ENCODE results near the gene MCOLN1. TPM values are rescaled to one million over a fixed set of nuclear protein-coding genes. Genes with fewer than 3 reads are reported as not detected.

Gene MCOLN1
- total RNA-seq, 2 donors from 2014 or later, result 10.0 to 15.3 TPM

DNA sequence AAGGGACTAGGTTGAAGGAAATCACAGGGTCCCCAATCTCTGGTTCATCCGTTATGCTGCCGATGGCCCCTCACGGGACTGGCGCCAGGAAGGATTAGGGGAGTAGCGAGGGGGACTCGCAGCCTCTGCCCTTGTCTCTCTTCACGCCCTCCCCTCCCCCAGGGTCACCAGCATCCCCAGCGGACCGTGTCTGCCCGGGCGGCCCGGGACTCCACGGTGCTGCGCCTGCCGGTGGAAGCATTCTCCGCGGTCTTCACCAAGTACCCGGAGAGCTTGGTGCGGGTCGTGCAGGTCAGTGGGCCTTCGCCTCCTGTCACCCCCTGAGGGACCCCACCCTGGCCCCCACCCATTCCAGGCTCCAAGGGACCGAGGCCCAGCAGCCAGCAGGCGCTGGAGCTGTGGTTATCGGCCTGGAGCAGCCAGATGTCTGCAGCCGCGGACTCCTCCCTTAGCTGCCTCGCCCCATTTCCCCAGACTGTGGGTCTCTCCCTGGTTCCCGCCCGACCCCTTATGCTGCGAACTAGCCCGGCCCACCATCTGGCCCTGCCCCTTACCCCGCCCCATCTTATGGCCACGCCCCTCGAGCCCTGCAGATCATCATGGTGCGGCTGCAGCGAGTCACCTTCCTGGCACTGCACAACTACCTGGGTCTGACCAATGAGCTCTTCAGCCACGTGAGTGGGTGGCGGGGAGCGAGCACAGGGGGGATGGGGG is 18.5 kb downstream of the MCOLN1 start:
- no peak overlapping the region for H3K4me3 Mint-ChIP-seq
- no peak overlapping the region for H3K27ac Mint-ChIP-seq
- H3K4me1 Mint-ChIP-seq, result peaks cover 3% of the 10 kb centered on the region
- peaks cover 72% of the 10 kb centered on the region for H3K36me3 Mint-ChIP-seq (ENCODE audit: low read depth)
- no peaks in the 10 kb centered on the region for H3K9me3 Mint-ChIP-seq
- no peaks in the 10 kb centered on the region for H3K27me3 Mint-ChIP-seq
- ATAC-seq (replicated peaks), result peak; percentile 65

DNA sequence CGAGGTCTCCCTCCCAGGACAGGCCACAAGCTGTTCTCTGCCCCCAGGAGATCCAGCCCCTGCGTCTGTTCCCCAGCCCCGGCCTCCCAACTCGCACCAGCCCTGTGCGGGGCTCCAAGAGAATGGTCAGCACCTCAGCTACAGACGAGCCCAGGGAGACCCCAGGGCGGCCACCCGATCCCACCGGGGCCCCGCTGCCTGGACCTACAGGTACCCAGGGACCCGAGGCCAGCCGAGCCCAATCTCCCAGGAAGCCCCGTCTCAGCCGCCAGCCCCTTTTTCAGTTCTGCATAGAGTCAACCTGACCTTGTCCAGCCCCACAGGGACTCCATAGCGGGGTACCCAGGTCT is 19.0 kb downstream of the MCOLN1 start:
- no peak overlapping the region for H3K4me3 Mint-ChIP-seq
- no peaks in the 10 kb centered on the region for H3K9me3 Mint-ChIP-seq
- no peaks in the 10 kb centered on the region for H3K27me3 Mint-ChIP-seq
- H3K4me1 Mint-ChIP-seq, result peaks cover 6% of the 10 kb centered on the region
- no peak overlapping the region for H3K27ac Mint-ChIP-seq
- no peak for ATAC-seq (replicated peaks)
- peaks cover 72% of the 10 kb centered on the region for H3K36me3 Mint-ChIP-seq (ENCODE audit: low read depth)

DNA sequence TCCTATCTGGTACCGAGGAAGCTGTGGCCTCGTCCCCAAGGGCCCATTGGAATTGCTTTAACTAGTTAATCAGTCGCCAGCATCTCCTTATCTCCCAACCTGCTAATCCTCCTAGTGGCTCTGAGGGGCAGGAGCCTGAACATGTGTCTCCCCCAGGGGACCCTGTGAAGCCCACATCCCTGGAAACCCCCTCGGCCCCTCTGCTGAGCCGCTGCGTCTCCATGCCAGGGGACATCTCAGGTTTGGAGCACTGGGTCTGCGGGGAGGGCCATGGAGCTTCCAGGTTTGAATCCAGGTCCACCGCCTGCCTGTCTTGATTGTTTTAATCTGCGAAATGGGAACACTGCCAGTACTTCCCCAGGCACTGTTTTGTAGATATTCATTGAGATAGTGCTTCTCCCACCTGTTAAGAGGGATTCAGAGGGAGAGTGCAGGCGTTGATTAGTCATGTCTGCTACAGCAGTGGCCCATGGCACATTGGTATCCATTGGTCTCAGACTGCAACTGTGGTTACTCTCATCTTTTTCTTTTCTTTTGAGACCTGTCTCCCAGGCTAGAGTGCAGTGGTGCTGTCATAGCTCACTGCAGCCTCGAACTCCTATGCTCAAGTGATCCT is 19.5 kb downstream of the MCOLN1 start:
- no peak overlapping the region for H3K27ac Mint-ChIP-seq
- no peaks in the 10 kb centered on the region for H3K27me3 Mint-ChIP-seq
- peaks cover 67% of the 10 kb centered on the region for H3K36me3 Mint-ChIP-seq (ENCODE audit: low read depth)
- no peaks in the 10 kb centered on the region for H3K9me3 Mint-ChIP-seq
- peaks cover 6% of the 10 kb centered on the region for H3K4me1 Mint-ChIP-seq
- H3K4me3 Mint-ChIP-seq, result no peak overlapping the region
- no peak for ATAC-seq (replicated peaks)

DNA sequence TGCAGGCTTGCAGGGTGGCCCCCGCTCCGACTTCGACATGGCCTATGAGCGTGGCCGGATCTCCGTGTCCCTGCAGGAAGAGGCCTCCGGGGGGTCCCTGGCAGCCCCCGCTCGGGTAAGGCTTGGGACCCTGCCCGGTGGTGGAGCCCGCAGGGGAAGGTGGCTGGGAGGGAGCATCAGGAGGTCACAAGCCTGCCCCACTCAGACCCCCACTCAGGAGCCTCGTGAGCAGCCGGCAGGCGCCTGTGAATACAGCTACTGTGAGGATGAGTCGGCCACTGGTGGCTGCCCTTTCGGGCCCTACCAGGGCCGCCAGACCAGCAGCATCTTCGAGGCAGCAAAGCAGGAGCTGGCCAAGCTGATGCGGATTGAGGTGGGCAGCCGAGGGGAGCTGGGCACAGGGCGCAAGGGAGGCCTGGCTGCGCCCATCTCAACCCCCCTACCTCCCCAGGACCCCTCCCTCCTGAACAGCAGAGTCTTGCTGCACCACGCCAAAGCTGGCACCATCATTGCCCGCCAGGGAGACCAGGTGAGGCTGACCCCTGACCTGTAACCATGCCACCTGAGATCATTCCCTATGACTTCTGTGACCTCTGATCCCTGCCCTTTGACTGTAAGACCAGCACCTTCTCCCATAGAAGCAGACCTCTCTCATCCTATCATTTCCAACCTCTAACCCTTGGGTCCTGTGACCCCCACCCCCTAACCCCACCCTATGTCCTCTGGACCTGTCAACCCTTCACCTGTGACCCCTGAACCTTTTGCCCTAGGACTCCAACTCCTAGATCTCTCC is 20.3 kb downstream of the MCOLN1 start:
- no peak for ATAC-seq (replicated peaks)
- Mint-ChIP-seq H3K36me3 (ENCODE audit: low read depth) (peaks cover 68% of the 10 kb centered on the region), H3K4me1 (peaks cover 6% of the 10 kb centered on the region), H3K9me3 (no peaks in the 10 kb centered on the region), H3K27me3 (no peaks in the 10 kb centered on the region), H3K27ac (peak overlapping the region; percentile 51), H3K4me3 (no peak overlapping the region)

DNA sequence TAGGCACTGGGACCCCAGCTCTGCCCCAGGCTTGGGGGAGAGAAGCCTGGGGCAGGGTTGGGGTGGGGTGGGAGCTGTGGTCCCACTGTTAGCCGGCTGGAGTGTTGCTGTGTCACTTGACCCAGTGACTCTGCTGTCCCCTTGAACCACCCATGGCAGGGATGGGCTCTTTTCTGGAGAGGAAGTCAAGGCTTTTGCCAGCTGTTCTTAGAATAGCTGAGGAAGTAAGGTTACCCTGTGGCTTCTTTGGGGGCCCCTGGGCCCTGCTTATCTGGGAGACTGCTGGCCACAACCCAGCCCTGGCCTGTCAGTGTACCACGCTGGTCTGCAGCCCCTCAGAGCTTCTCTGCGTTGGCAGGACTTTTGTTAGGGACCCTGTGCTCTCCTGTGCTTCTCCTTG is 22.2 kb downstream of the MCOLN1 start:
- no peak overlapping the region for H3K4me3 Mint-ChIP-seq
- peak overlapping the region; percentile 36 for H3K27ac Mint-ChIP-seq
- no peak for ATAC-seq (replicated peaks)
- no peaks in the 10 kb centered on the region for H3K9me3 Mint-ChIP-seq
- no peaks in the 10 kb centered on the region for H3K27me3 Mint-ChIP-seq
- peaks cover 62% of the 10 kb centered on the region for H3K36me3 Mint-ChIP-seq (ENCODE audit: low read depth)
- peaks cover 6% of the 10 kb centered on the region for H3K4me1 Mint-ChIP-seq

DNA sequence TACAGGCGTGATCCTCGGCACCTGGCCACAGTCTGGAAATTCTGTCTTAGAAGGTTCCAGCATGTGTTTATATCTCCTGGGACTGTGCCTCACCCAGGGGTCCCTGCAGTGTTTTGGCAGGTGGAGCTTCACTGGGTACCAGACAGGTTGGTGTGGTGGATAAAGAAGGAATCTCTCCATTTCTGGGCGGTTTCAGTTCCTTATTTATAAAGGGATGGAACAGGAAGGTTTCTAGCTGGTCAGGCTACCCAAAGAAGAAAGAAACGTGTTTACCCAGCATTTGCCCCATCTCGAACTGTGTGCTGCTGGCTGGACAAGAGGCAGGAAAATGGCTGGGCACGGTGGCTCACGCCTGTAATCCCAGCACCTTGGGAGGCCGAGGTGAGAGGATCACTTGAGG is 22.9 kb downstream of the MCOLN1 start:
- Mint-ChIP-seq H3K4me1 (peaks cover 6% of the 10 kb centered on the region), H3K36me3 (ENCODE audit: low read depth) (peaks cover 60% of the 10 kb centered on the region), H3K27ac (no peak overlapping the region), H3K9me3 (no peaks in the 10 kb centered on the region), H3K4me3 (no peak overlapping the region), H3K27me3 (no peaks in the 10 kb centered on the region)
- ATAC-seq (replicated peaks), result no peak

DNA sequence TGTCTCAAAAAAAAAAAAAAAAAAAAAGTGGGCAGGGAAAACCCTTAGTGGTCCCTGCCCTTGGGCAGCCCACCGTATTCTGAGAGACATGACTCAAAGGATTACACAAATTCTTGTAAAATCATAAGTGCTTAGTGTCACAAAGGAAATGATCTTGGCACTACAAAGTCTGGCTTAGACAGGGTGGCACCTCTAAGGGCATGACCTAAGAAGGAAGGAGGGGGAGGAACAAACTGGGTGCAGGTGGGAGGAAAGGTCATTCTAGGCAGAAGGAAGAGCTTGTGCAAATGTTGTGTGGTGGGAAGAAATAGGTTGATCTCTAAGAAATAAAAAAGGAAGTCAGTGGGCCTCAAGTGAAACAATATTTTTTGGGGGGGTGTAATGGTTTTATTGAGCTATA is 23.5 kb downstream of the MCOLN1 start:
- no peaks in the 10 kb centered on the region for H3K27me3 Mint-ChIP-seq
- H3K36me3 Mint-ChIP-seq (ENCODE audit: low read depth), result peaks cover 57% of the 10 kb centered on the region
- peak overlapping the region; percentile 39 for H3K27ac Mint-ChIP-seq
- H3K4me3 Mint-ChIP-seq, result peak overlapping the region; percentile 23
- peak; percentile 84 for ATAC-seq (replicated peaks)
- H3K4me1 Mint-ChIP-seq, result peaks cover 6% of the 10 kb centered on the region
- no peaks in the 10 kb centered on the region for H3K9me3 Mint-ChIP-seq

DNA sequence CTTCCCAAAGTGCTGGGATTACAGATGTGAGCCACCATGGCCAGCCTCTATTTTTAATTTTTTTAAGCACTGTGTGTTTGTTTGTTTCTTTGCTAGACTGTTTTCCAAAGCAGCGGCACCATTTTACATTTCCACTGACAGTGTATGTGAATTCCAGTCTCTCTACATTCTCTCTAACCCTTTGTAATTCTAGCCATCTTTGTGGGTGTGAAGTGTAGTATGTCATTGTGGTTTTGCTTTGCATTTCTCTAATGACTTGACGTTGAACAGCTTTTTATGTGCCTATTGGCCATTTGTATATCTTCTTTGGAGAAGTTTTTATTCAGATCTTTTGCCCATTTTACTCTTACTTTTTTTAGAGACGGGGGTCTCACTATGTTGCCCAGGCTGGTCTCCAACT is 24.7 kb downstream of the MCOLN1 start:
- Mint-ChIP-seq H3K27ac (no peak overlapping the region), H3K4me1 (peaks cover 6% of the 10 kb centered on the region), H3K9me3 (no peaks in the 10 kb centered on the region), H3K27me3 (no peaks in the 10 kb centered on the region), H3K4me3 (no peak overlapping the region), H3K36me3 (ENCODE audit: low read depth) (peaks cover 55% of the 10 kb centered on the region)
- no peak for ATAC-seq (replicated peaks)

DNA sequence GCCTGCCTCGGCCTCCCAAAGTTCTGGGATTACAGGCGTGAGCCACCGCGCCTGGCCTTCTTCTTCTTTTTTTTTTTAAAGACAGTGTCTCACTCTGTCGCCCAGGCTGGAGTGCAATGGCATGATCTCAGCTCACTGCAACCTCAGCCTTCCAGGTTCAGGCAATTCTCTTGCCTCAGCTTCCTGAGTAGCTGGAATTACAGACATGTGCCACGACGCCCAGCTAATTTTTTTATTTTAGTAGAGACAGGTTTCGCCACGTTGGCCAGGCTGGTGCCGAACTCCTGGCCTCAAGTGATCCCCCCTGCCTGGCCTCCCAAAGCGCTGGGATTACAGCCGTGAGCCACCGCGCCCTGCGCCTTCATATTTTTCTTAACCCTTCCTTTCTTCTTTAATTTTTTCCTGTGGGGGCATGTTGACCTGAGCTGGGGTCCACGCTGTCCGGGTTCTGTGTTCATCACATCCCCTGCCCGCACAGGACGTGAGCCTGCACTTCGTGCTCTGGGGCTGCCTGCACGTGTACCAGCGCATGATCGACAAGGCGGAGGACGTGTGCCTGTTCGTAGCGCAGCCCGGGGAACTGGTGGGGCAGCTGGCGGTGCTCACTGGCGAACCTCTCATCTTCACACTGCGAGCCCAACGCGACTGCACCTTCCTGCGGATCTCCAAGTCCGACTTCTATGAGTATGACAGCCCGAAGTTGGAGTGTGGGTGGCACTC is 27.2 kb downstream of the MCOLN1 start:
- Mint-ChIP-seq H3K4me3 (no peak overlapping the region), H3K27ac (no peak overlapping the region), H3K27me3 (no peaks in the 10 kb centered on the region), H3K9me3 (no peaks in the 10 kb centered on the region), H3K4me1 (peaks cover 6% of the 10 kb centered on the region), H3K36me3 (ENCODE audit: low read depth) (peaks cover 58% of the 10 kb centered on the region)
- no peak for ATAC-seq (replicated peaks)

DNA sequence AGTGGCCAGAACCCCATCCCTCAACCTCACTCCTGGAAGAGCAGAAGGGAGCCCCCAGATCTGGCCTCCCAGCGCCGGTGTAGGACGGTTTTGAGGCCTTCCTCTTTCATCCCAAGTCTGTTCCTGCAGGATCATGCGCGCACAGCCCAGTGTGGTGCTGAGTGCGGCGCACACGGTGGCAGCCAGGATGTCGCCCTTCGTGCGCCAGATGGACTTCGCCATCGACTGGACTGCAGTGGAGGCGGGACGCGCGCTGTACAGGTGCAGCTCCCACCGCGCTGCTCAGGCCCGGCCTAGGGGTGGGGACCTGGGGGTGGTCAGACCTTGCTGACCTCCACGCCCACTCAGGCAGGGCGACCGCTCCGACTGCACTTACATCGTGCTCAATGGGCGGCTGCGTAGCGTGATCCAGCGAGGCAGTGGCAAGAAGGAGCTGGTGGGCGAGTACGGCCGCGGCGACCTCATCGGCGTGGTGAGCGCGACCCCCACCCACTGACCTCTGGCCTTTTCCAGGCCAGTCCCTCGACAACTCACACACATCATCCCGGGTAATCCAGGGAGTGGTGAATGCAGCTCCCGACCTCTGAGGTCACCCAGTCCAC is 27.8 kb downstream of the MCOLN1 start:
- Mint-ChIP-seq H3K4me1 (peaks cover 6% of the 10 kb centered on the region), H3K9me3 (no peaks in the 10 kb centered on the region), H3K36me3 (ENCODE audit: low read depth) (peaks cover 54% of the 10 kb centered on the region), H3K27me3 (no peaks in the 10 kb centered on the region), H3K27ac (no peak overlapping the region), H3K4me3 (no peak overlapping the region)
- ATAC-seq (replicated peaks), result no peak

DNA sequence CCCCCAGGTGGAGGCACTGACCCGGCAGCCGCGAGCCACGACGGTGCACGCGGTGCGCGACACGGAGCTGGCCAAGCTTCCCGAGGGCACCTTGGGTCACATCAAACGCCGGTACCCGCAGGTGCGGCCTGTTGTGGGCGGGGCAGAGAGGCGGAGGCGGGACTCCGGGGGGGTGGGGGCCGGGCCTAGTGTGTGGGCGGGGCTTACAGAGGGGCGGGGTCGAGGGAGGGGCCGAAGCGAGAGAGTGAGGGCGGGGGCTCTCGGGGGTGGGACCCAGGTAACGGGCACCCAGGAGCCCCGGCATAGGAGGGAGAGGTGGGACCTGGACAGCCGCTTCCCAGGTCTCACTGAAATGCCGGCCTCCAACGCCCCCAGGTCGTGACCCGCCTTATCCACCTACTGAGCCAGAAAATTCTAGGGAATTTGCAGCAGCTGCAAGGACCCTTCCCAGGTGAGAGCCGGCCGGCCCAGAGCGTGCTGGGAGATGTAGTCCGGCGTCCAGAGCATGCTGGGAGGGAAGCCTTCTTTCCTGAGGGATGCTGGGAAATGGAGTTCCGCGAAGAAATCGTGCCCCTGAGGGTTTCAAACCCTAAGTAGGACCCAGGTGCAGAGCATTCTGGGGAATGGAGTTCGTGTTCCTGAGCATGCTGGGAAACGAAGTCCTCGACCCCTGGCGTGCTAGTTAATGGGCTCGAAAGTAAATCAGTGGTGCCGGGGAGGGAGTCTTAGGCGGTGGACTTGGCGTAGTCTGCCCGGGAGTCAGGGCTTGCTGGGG is 28.8 kb downstream of the MCOLN1 start:
- H3K36me3 Mint-ChIP-seq (ENCODE audit: low read depth), result peaks cover 56% of the 10 kb centered on the region
- ATAC-seq (replicated peaks), result peak; percentile 44
- no peak overlapping the region for H3K4me3 Mint-ChIP-seq
- no peak overlapping the region for H3K27ac Mint-ChIP-seq
- no peaks in the 10 kb centered on the region for H3K9me3 Mint-ChIP-seq
- H3K4me1 Mint-ChIP-seq, result peaks cover under 1% of the 10 kb centered on the region
- H3K27me3 Mint-ChIP-seq, result no peaks in the 10 kb centered on the region

DNA sequence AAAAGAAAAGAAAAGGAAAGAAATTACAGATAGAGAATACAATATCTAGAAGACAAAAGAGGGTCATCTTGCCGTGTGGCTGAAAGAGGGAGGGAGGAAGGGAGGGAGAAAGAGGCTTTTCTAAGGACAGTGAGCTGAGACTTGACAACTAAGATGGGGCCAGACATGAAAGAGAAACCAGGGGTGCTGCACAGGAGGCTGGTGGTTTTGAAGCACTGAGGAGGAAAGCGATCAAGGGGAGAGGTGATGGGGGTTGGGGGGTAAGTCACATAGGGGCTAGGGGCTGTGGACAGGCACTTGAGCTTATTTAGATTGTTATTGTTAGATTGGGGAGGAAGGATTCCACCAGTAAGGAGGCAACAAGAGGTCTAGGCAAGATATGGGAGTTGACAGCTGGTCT is 30.4 kb downstream of the MCOLN1 start:
- Mint-ChIP-seq H3K27ac (no peak overlapping the region), H3K27me3 (no peaks in the 10 kb centered on the region), H3K4me3 (no peak overlapping the region), H3K36me3 (ENCODE audit: low read depth) (peaks cover 65% of the 10 kb centered on the region), H3K9me3 (no peaks in the 10 kb centered on the region), H3K4me1 (no peaks in the 10 kb centered on the region)
- ATAC-seq (replicated peaks), result no peak

DNA sequence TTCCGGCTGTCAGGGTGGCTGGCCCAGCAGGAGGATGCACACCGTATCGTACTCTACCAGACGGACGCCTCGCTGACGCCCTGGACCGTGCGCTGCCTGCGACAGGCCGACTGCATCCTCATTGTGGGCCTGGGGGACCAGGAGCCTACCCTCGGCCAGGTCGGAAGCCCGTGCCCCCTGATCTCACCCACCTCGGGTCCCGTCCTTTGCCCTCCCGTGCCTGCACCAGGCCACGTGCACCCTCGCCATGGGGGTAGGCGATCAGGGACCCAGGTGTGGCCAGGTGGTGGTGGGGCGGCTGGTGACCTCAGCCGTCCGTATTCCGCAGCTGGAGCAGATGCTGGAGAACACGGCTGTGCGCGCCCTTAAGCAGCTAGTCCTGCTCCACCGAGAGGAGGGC is 32.1 kb downstream of the MCOLN1 start:
- H3K4me3 Mint-ChIP-seq, result no peak overlapping the region
- H3K4me1 Mint-ChIP-seq, result no peaks in the 10 kb centered on the region
- no peaks in the 10 kb centered on the region for H3K27me3 Mint-ChIP-seq
- H3K36me3 Mint-ChIP-seq (ENCODE audit: low read depth), result peaks cover 75% of the 10 kb centered on the region
- H3K27ac Mint-ChIP-seq, result no peak overlapping the region
- no peaks in the 10 kb centered on the region for H3K9me3 Mint-ChIP-seq
- no peak for ATAC-seq (replicated peaks)

Data from activated T-helper 17 cell treated with anti-CD3 and anti-CD28 coated beads, Interleukin-2, amount 50 U/mL, for 72 hours (primary cell).